ENCODE measurements around the gene MAP3K20. TPM values are rescaled to one million over a fixed set of nuclear protein-coding genes. Genes with fewer than 3 reads are reported as not detected.
"Not testable (repeated sequence)": the region's sequence is repeated elsewhere in the genome, so short reads cannot be mapped to it uniquely, and the experiment has no call there.

MAP3K20 gene
- total and polyA plus RNA-seq, 3 experiments from 2014 or later = 1.9 to 14.1 (median 11.2) TPM

DNA sequence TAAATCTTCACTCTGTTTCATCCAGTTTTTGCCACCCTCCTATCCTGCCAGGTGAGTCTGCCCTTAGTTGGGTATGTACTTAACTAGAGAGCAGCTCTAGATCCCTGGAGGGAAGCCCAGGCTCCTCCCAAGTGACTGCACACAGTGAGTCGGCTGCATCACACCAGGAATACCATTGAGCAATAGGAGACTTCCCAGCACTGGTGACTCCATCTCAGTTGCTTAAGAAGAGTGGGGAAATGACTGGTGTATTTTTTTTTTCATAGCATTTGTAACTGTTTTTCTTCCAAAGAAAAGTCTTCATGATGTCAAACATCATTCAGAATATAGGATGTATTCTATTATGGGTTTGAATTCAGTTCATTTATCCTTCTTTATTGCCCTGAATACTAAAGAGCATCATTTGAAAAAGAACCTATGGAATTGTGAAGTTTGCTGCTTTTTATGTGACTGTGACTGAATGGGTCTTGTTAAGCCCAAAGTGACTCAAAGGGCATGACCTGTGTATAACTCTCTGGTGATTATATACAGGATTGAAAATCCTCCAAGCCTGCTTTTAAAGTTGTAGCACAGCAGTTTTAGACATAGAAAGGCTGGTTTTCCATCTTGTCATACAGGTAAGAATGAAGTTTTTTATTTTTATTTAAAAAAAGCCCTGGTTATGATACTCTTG lies 84.3 kb downstream of the MAP3K20 start:
- no peaks in the 10 kb centered on the region for H3K36me3 ChIP-seq (ENCODE audit: insufficient read depth, low read length)
- CTCF ChIA-PET = no interaction called here

GRCh38 chr2:173160618-173161017 lies 85.0 kb downstream of the MAP3K20 start:
- Mint-ChIP-seq H3K9me3 (peaks cover 0 to 8% (median 2%) of the 10 kb centered on the region in 5 donors), H3K27me3 (no peaks in the 10 kb centered on the region), H3K27ac (no peak overlapping the region), H3K4me3 (no peak overlapping the region), H3K36me3 (peaks cover 0 to 6% (median 0%) of the 10 kb centered on the region in 3 donors), H3K4me1 (no peaks in the 10 kb centered on the region)
- ChIA-PET CTCF (no interaction called here), POLR2A (no interaction called here)
- no peak overlapping the region for H3K27ac ChIP-seq (ENCODE audit: low read depth, low read length)
- H3K9me3 ChIP-seq (ENCODE audit: low read length) = no peaks in the 10 kb centered on the region
- H3K27me3 ChIP-seq (ENCODE audit: insufficient read depth, low read length, poor library complexity, severe bottlenecking) = no peaks in the 10 kb centered on the region
- no peak overlapping the region for H3K4me3 ChIP-seq (ENCODE audit: low read length)
- no peak for DNase-seq
- H3K4me1 ChIP-seq (ENCODE audit: insufficient read depth, low read length) = no peaks in the 10 kb centered on the region
- no peaks in the 10 kb centered on the region for H3K36me3 ChIP-seq (ENCODE audit: insufficient read depth, low read length)

More for the DNA sequence above, 84.3 kb downstream of the MAP3K20 start:
- H3K27me3 ChIP-seq (ENCODE audit: insufficient read depth, low read length, poor library complexity, severe bottlenecking) = no peaks in the 10 kb centered on the region
- Mint-ChIP-seq H3K4me3 (no peak overlapping the region), H3K27ac (peak overlapping the region in 1 of 8 donors; percentile 11), H3K27me3 (no peaks in the 10 kb centered on the region), H3K36me3 (peaks cover 0 to 6% (median 0%) of the 10 kb centered on the region in 3 donors), H3K9me3 (peaks cover 0 to 8% (median 2%) of the 10 kb centered on the region in 5 donors), H3K4me1 (no peaks in the 10 kb centered on the region)
- POLR2A ChIA-PET = no interaction called here
- no peak for DNase-seq
- H3K4me1 ChIP-seq (ENCODE audit: insufficient read depth, low read length) = no peaks in the 10 kb centered on the region
- H3K9me3 ChIP-seq (ENCODE audit: low read length) = no peaks in the 10 kb centered on the region
- no peak overlapping the region for H3K27ac ChIP-seq (ENCODE audit: low read depth, low read length)
- no peak overlapping the region for H3K4me3 ChIP-seq (ENCODE audit: low read length)

GRCh38 chr2:173161040-173161439 lies 85.4 kb downstream of the MAP3K20 start:
- no peaks in the 10 kb centered on the region for H3K36me3 ChIP-seq (ENCODE audit: insufficient read depth, low read length)
- H3K4me3 ChIP-seq (ENCODE audit: low read length) = no peak overlapping the region
- H3K4me1 ChIP-seq (ENCODE audit: insufficient read depth, low read length) = no peaks in the 10 kb centered on the region
- H3K27ac ChIP-seq (ENCODE audit: low read depth, low read length) = no peak overlapping the region
- H3K27me3 ChIP-seq (ENCODE audit: insufficient read depth, low read length, poor library complexity, severe bottlenecking) = no peaks in the 10 kb centered on the region
- no peaks in the 10 kb centered on the region for H3K9me3 ChIP-seq (ENCODE audit: low read length)
- H3K36me3 Mint-ChIP-seq = peaks cover 0 to 6% (median 0%) of the 10 kb centered on the region in 3 donors
- no peak overlapping the region for H3K27ac Mint-ChIP-seq
- no peak for DNase-seq
- no peak overlapping the region for H3K4me3 Mint-ChIP-seq
- H3K9me3 Mint-ChIP-seq = peaks cover 0 to 8% (median 2%) of the 10 kb centered on the region in 5 donors
- CTCF ChIA-PET = no interaction called here
- POLR2A ChIA-PET = no interaction called here
- no peaks in the 10 kb centered on the region for H3K4me1 Mint-ChIP-seq
- H3K27me3 Mint-ChIP-seq = no peaks in the 10 kb centered on the region

DNA sequence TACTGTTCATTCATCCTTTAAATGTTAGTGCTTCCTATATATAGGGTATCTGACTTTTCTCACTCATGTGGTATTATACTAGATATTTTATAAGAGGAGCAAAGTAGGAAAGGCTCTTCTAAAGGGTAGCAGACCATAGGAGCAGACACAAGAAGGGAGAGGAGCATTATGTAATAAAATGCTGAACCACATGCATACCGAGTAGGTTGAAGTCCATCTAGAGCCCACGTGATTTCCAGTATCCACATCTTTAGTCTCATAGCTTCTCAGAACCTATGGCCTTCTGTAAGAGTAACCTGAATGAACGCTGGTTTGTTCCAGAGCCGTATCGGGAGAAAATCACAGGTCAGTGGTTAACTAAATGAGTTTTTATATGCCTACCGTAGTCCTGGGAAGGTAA lies 85.9 kb downstream of the MAP3K20 start:
- CTCF ChIA-PET = no interaction called here
- peaks cover 0 to 8% (median 2%) of the 10 kb centered on the region in 5 donors for H3K9me3 Mint-ChIP-seq

DNA sequence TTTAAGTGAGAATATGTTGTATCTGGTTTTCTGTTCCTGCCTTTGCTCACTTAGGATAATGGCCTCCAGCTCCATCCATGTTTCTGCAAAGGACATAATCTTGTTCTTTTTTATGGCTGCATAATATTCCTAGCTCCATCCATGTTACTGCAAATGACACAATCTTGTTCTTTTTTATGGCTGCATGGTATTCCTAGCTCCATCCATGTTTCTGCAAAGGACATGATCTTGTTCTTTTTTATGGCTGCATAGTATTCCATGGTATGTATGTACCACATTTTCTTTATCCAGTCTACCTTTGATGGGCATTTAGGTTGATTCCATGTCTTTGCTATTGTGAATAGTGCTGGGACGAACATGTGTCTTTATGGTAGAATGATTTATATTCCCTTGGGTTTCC lies 87.7 kb downstream of the MAP3K20 start:
- H3K27me3 ChIP-seq (ENCODE audit: insufficient read depth, low read length, poor library complexity, severe bottlenecking); H3K9me3 Mint-ChIP-seq; H3K27me3 Mint-ChIP-seq; H3K4me1 ChIP-seq (ENCODE audit: insufficient read depth, low read length); H3K36me3 ChIP-seq (ENCODE audit: insufficient read depth, low read length); H3K4me3 Mint-ChIP-seq; H3K36me3 Mint-ChIP-seq; H3K27ac Mint-ChIP-seq; DNase-seq; H3K4me1 Mint-ChIP-seq; H3K27ac ChIP-seq (ENCODE audit: low read depth, low read length); H3K4me3 ChIP-seq (ENCODE audit: low read length); POLR2A ChIA-PET; H3K9me3 ChIP-seq (ENCODE audit: low read length): not testable (repeated sequence)
- CTCF ChIA-PET = interaction anchor here (0.9 kb wide), 1 partner anchor 286 kb away, joined by 4 read pairs; no protein-coding TSS in a partner anchor

More for the DNA sequence above, 85.9 kb downstream of the MAP3K20 start:
- Mint-ChIP-seq H3K4me1 (no peaks in the 10 kb centered on the region), H3K36me3 (peaks cover 0 to 6% (median 0%) of the 10 kb centered on the region in 3 donors), H3K27ac (no peak overlapping the region), H3K27me3 (no peaks in the 10 kb centered on the region), H3K4me3 (no peak overlapping the region)
- Histone ChIP-seq H3K9me3 (ENCODE audit: low read length) (no peaks in the 10 kb centered on the region), H3K4me3 (ENCODE audit: low read length) (no peak overlapping the region), H3K27ac (ENCODE audit: low read depth, low read length) (no peak overlapping the region), H3K27me3 (ENCODE audit: insufficient read depth, low read length, poor library complexity, severe bottlenecking) (no peaks in the 10 kb centered on the region), H3K4me1 (ENCODE audit: insufficient read depth, low read length) (no peaks in the 10 kb centered on the region), H3K36me3 (ENCODE audit: insufficient read depth, low read length) (no peaks in the 10 kb centered on the region)
- POLR2A ChIA-PET = no interaction called here
- no peak for DNase-seq

- H3K4me3 Mint-ChIP-seq = no peak overlapping the region
- no peak overlapping the region for H3K27ac Mint-ChIP-seq
- H3K4me3 ChIP-seq (ENCODE audit: low read length) = no peak overlapping the region
- H3K4me1 ChIP-seq (ENCODE audit: insufficient read depth, low read length) = no peaks in the 10 kb centered on the region
- ChIA-PET CTCF (no interaction called here), POLR2A (no interaction called here)
- no peaks in the 10 kb centered on the region for H3K4me1 Mint-ChIP-seq
- H3K9me3 Mint-ChIP-seq = peaks cover 0 to 8% (median 2%) of the 10 kb centered on the region in 5 donors
- DNase-seq = no peak
- no peaks in the 10 kb centered on the region for H3K27me3 Mint-ChIP-seq
- H3K27me3 ChIP-seq (ENCODE audit: insufficient read depth, low read length, poor library complexity, severe bottlenecking) = no peaks in the 10 kb centered on the region
- H3K9me3 ChIP-seq (ENCODE audit: low read length) = no peaks in the 10 kb centered on the region
- H3K27ac ChIP-seq (ENCODE audit: low read depth, low read length) = no peak overlapping the region
- no peaks in the 10 kb centered on the region for H3K36me3 ChIP-seq (ENCODE audit: insufficient read depth, low read length)
- H3K36me3 Mint-ChIP-seq = peaks cover 0 to 6% (median 0%) of the 10 kb centered on the region in 3 donors
Measured at GRCh38 chr2:173164396-173164795, 88.8 kb downstream of the MAP3K20 start.

DNA sequence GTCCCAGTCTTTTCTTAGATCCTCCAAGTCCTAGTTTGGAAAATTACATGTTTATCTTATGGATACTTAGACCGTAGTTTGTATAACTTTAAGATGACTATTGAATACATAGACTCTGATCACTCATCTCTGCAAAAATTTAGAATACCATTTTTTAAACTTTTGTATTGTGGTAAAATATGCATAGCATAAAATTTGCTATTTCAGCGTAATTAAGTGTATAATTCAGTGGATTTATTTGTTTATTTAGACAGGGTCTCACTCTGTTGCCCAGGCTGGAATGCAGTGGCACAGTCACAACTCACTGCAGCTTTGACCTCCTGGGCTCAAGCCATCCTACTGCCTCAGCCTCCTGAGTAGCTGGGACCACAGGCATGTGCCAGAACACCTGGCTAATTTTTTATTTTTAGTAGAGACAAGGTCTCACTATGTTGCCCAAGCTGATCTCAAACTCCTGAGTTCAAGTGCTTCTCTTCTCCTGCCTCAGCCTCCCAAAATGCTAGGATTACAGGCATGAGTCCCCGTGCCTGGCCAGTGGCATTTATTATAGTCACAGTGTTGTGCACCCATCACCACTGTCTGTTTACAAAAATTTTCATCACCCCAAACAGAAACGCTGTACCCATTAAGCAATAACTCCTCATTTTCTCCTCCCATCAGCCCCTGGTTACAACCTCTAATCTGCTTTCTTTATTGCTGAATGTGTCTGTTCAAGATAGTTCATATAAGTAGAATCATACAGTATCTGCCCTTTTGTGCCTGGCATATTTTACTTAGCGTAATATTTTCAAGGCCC lies 90.0 kb downstream of the MAP3K20 start:
- no peak for DNase-seq
- Mint-ChIP-seq H3K36me3 (peaks cover 0 to 6% (median 0%) of the 10 kb centered on the region in 3 donors), H3K27me3 (no peaks in the 10 kb centered on the region), H3K4me1 (no peaks in the 10 kb centered on the region), H3K27ac (no peak overlapping the region), H3K4me3 (no peak overlapping the region), H3K9me3 (peaks cover 0 to 8% (median 2%) of the 10 kb centered on the region in 5 donors)
- ChIA-PET POLR2A (no interaction called here), CTCF (interaction anchor here (0.7 kb wide), 1 partner anchor 13 kb away, joined by 3 read pairs; no protein-coding TSS in a partner anchor)
- Histone ChIP-seq H3K9me3 (ENCODE audit: low read length) (no peaks in the 10 kb centered on the region), H3K27me3 (ENCODE audit: insufficient read depth, low read length, poor library complexity, severe bottlenecking) (no peaks in the 10 kb centered on the region), H3K27ac (ENCODE audit: low read depth, low read length) (no peak overlapping the region), H3K36me3 (ENCODE audit: insufficient read depth, low read length) (no peaks in the 10 kb centered on the region), H3K4me3 (ENCODE audit: low read length) (no peak overlapping the region), H3K4me1 (ENCODE audit: insufficient read depth, low read length) (no peaks in the 10 kb centered on the region)

DNA sequence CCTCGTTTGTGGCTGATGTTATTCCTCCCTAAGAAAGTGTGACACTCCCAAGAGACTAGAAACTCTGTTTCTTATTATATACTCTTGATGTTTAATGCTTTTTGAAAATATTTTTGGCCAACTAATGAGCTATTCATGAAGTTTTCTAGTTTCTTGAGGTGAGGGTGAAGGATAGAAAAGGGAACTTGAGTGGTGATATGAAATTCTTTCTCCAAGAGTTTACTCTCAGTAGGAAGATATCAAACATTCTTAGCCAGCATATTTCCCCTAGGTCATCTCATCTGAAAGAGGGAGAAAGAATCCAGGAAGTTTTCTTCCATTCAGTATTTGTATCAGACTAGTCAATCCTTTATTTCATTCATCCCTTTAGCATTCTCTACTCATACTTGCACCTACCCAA lies 95.7 kb downstream of the MAP3K20 start:
- H3K4me3 ChIP-seq (ENCODE audit: low read length) = no peak overlapping the region
- peaks cover 0 to 7% (median 0%) of the 10 kb centered on the region in 5 donors for H3K9me3 Mint-ChIP-seq
- DNase-seq = no peak
- no peaks in the 10 kb centered on the region for H3K36me3 ChIP-seq (ENCODE audit: insufficient read depth, low read length)
- H3K27me3 ChIP-seq (ENCODE audit: insufficient read depth, low read length, poor library complexity, severe bottlenecking) = no peaks in the 10 kb centered on the region
- ChIA-PET CTCF (no interaction called here), POLR2A (no interaction called here)
- H3K9me3 ChIP-seq (ENCODE audit: low read length) = no peaks in the 10 kb centered on the region
- H3K27me3 Mint-ChIP-seq = peaks cover 0 to 4% of the 10 kb centered on the region in 2 donors
- H3K36me3 Mint-ChIP-seq = peaks cover 0 to 1% (median 0%) of the 10 kb centered on the region in 3 donors
- H3K4me3 Mint-ChIP-seq = no peak overlapping the region
- no peaks in the 10 kb centered on the region for H3K4me1 ChIP-seq (ENCODE audit: insufficient read depth, low read length)
- no peaks in the 10 kb centered on the region for H3K4me1 Mint-ChIP-seq
- H3K27ac Mint-ChIP-seq = no peak overlapping the region
- no peak overlapping the region for H3K27ac ChIP-seq (ENCODE audit: low read depth, low read length)
